GM18873 (cell line): ENCODE measurements around the gene CMSS1.

ENCODE experiments used
- ATAC-seq: cut with Tn5 transposase; IDR thresholded peaks from one replicate; pipeline ENCODE4 v1.9.1; 2021; ENCODE audit warnings: mild to moderate bottlenecking, moderate library complexity, moderate number of reproducible peaks; ENCODE audit not compliant: unreplicated experiment, low FRiP score

CMSS1 gene

GRCh38 chr3:99954914-99955644 lies 137.4 kb downstream of the CMSS1 start:
- no peak for ATAC-seq

GRCh38 chr3:99955773-99956562 lies 138.3 kb downstream of the CMSS1 start:
- ATAC-seq = no peak

- ATAC-seq = no peak
These were observed 139.6 kb downstream of the CMSS1 start for GRCh38 chr3:99957151-99957796.

GRCh38 chr3:99958222-99958912 lies 140.7 kb downstream of the CMSS1 start:
- ATAC-seq = no peak

DNA sequence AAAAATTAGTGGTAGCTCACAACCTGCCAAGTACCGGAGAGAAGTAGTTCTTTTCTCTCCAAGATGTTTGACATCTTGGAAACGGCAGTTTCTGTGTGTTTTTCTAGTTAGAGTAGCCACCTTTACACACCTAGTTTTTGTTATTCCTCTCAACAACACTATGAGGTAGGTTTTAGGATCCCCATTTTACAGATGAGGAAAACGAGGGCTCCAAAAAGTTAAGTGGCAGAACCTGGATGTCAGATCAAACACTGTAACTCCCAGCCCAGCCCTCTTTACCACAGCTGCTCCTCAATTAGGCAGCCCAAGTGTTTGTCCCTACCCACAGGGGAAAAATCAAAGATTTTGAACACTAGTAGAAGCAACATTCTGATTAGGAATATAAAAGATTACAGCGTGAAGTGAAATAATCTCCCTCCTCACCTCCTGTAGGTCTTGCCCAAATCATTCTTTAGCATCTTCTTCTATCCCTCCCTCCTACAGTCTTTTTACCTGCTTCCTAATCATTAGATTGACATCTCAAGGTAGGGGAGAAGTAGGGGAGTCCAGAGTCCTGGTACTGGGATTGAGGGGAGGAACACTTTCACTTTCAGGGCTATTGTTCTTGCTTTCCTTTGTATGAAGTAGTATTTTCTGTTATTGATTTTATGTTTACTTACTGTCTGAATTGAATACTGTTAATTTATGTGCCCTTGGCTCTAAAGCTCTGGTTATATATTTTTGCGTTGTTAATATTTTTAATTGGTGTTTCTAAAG lies 142.6 kb downstream of the CMSS1 start:
- no peak for ATAC-seq

DNA sequence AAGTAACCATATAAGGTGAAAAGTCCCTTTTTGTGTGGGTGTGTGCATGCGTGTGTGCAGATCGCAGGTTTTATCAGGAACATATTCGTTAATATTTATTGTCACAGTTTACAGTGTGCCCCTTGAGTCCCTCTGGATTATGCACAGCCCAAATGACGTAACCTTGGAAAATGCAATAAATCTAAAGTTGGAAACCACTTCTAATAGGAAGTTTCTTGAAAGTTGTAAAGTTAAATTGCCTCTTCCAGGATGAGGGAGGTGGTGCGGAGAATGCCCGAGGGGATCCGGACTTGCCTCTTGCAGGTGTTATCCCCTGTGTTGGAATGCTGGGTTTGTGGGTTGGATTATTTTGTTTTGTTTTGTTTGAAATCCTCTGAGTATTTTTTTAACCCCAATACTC lies 143.3 kb downstream of the CMSS1 start:
- no peak for ATAC-seq

DNA sequence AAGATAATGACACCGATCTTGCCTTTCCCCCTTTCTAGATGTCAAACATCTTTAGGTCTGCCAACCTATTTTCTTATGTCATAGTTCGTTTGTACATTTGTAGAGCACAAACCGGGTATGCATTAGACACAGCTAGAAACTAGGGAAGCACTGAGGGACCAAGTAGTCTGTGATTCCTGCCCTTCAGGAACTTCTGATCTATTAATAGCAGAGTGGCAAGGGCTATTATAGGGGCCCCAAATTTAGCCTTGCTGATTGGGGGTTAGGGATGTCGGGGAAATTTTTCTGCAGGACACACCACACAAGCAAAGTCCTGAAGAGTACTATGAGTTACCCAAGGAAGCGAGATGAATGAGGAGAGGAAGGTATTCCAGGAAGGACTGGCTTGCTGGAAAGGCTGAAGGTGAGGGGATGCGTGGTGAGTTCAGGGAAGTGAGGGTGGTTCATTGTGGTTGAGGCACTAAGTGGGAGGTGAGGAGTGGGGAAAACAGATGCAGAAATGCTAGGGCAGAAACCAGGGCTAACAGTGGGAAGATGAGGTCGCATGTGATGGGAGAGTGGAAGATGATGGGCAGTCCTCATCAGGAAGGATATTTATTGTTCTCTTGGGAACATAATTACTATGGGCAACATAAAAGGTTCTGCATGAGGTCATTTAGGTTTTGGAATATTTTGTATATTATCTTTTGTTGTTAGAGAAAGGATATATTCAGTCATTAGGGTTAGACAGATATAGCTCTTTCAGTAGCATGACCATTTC lies 144.3 kb downstream of the CMSS1 start:
- ATAC-seq = no peak

- ATAC-seq = no peak
These were observed 145.0 kb downstream of the CMSS1 start for GRCh38 chr3:99962703-99963102.

DNA sequence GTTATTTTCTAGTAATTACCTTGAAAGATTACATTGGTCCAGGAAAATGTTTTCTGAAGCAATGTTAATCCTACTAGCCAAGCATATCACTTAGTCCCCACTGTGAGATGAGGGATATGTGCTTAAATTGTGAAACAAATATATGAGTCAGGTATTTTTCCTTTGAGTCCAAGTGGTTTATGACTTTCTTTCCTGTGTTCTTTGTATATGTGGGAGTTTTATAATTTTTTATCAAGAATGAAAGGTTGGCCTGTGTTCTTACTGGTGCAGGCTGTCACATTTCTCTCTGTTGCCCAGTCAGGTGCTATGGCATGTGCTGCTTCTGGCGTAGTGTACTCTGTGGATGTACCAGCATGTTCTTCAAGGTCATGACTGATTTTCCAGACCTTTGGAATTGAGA lies 147.4 kb downstream of the CMSS1 start:
- ATAC-seq = no peak

DNA sequence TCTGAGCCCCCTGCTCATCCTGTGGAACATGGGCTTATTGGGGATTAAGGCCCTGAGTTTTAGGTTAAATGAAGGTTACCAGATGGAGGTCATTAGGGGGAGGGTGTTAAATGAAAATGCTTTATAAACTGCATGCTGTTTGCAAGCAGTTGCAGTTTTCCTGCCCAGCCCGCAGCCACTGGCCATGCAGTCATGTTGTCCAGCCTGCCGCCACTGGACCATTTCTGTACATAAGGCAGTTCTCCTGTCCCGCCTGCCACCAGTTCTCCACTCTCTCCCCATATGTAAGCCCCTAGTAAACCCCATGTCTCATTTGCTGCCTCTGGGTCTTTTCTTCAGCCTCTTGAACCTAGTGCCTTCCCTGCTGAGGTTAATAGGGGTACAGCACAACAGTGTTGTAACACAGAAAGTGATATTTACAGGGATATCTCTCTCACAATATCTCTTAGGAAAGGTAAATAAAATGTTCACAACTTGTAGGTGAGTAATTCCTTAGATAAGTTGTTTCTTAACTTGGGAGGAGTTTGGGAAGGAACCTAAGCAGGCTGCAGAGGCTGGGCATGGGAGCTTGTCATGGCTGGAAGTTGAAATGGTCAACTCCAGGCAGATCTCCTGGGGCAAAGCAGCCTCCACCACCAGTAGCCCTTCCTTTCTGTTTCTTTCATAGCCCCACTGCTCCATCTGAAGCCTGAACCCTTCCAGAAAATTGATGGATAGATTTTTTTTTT lies 148.2 kb downstream of the CMSS1 start:
- ATAC-seq = no peak

DNA sequence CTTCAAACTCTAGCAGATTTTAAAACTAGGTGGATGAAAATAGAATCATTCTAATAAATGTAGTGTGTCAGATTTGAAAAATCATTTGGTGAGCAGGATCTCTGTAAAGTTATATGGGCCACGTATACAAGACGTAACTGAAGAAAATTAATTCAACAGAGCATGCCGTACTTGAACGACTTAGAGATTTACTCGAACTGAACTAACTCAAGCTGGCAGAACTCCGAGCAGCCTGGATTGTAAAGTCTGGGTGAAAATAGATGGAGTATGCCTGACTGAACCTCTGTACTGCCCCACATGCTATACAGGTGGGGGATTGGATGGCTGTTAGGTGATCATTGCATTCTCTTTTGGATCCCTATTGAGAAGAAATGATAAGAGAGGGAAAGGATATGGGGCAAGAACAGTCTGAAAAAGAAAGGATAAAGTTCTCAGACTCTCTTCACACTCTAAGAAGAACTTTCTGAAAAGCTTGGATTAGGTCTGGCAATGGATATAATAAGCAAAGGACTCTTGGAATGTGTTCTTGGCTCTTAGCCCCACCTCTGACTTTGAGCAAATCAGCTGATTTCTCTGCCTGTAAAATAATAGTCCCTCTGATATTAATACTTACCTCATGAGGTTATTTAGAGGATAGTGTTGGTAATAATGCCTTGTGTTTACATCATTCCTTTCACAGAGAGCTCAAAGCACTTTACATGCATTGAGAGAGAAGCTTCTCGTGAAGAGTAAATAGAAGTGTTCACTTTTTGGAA lies 149.2 kb downstream of the CMSS1 start:
- ATAC-seq = no peak

- no peak for ATAC-seq
These were observed 150.1 kb downstream of the CMSS1 start for GRCh38 chr3:99967796-99968195.

- no peak for ATAC-seq
These were observed 151.5 kb downstream of the CMSS1 start for GRCh38 chr3:99969136-99969535.

DNA sequence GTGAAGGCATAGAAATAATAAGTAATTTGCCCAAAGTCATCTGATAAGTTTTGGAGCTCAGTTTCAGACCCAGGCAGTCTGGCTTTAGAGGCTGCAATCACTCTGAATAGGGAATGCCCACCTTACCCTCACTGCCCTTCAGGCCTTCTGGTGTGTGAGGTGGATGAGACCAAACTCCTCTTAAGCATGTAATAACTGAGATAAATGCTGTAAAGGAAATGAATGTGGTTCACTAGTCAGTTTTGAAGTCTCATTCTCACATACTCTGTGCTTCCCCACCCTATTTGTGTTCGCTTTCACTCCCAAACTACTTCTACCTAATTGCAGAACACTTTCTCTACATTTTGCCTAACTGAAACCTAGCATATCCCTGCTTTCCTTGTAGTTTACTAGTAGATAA lies 152.5 kb downstream of the CMSS1 start:
- ATAC-seq = peak; percentile 94

GRCh38 chr3:99971761-99972160 lies 154.1 kb downstream of the CMSS1 start:
- ATAC-seq = no peak

DNA sequence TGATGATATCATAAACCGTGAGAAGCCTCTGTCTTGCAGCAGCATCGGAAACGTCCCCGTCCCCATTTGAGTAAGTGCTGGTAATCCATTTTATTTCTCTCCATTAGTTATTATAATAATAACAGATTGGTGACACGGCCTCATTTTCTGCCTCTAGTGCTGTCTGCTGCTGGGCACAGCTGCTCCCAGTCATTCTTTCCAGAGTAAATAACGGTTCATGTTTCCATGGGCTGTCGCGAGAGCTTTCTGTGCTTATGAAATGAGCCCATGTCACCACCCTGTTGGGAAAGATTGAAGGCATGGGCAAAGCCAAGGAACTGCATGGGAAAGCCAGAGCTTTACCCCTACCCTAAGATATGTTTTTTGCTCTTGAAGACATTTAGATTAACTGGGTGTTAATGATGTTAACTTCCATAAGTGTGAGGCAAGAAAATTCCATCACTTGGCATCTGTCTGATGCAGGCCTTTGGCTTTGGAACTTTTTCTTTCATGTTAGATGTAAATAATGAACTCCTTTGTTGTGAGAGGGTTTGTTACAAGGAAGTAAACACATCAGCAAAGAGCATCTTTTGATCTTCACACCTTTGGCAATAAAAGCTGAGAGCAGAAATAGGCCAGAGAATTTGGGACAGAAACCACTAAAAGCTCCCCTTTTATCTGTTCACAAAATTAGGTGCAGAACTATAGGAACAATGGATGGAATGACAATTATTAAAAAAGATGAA lies 154.9 kb downstream of the CMSS1 start:
- ATAC-seq = no peak

DNA sequence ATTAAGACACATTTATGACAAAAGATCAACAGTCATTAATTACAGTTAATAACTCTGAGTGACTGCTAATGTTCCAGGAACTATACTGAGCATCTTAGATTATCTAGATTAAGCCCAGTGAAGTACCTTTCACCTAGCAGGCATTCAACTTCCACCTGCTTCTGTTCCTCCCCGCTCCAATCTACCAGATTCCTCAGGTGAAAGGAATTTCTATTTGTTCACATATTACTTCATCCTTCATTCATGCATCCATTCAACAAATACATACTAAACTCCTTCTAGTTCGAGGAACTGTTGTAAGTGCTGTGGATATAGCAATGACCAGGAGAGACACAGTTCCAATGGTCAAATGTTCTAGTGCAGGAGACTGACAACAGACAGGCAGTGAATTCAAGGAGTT lies 157.3 kb downstream of the CMSS1 start:
- ATAC-seq = no peak
